Sigmoid colon (tissue), 7 donors: ENCODE measurements around the gene HIF1A. TPM values are rescaled to one million over a fixed set of nuclear protein-coding genes. Genes with fewer than 3 reads are reported as not detected.

ENCODE experiments used
- DNase-seq: peaks from one replicate; pipeline ENCODE4 v3.0.0-alpha.2; 2019
- H3K27ac ChIP-seq, 4 donors: fragments of 200-600 bp; sonication (generic); one replicate each; pipeline ENCODE4 v1.5.1; 2016 to 2019; ENCODE audit warnings: mild to moderate bottlenecking in 1 of 4
- H3K27me3 ChIP-seq, 3 donors: fragments of 200-600 bp; sonication (generic); one replicate each; pipeline ENCODE4 v1.5.1; 2019; ENCODE audit warnings: mild to moderate bottlenecking in 1 of 3
- H3K36me3 ChIP-seq, 4 donors: fragments of 200-600 bp; sonication (generic); one replicate each; pipeline ENCODE4 v1.5.1; 2016 to 2019
- H3K4me1 ChIP-seq, 4 donors: fragments of 200-600 bp; sonication (generic); one replicate each; pipeline ENCODE4 v1.5.1; 2017 to 2019
- H3K4me3 ChIP-seq, 4 donors: fragments of 200-600 bp; sonication (generic); one replicate each; pipeline ENCODE4 v1.5.1; 2017 to 2019; ENCODE audit warnings: mild to moderate bottlenecking in 2 of 4, moderate library complexity in 1 of 4
- H3K9me3 ChIP-seq, 4 donors: fragments of 200-600 bp in 3 of 4; sonication (generic) in 3 of 4; one replicate each; pipeline versions ENCODE4 v1.5.1 to v1.6.1; 2013 to 2019
- CTCF ChIP-seq, 4 experiments: fragments of 450-650 bp in 3 of 4; fragments of 200-600 bp in 1 of 4; IDR thresholded peaks; one replicate each; pipeline ENCODE4 v1.5.1; 2016 to 2019; ENCODE audit warnings: antibody characterized with exemption in 4 of 4, mild to moderate bottlenecking in 3 of 4, moderate library complexity in 2 of 4
- EP300 ChIP-seq, 4 donors: sonication (generic); formaldehyde crosslinking; IDR thresholded peaks; one replicate each; pipeline ENCODE4 v1.6.1; 2017; ENCODE audit warnings: antibody characterized with exemption in 4 of 4
- POLR2A ChIP-seq, 2 donors: fragments of 450-650 bp; IDR thresholded peaks; one replicate each; pipeline ENCODE4 v1.6.1; 2016; ENCODE audit warnings: antibody characterized with exemption in 2 of 2, mild to moderate bottlenecking in 2 of 2, moderate library complexity in 2 of 2
- POLR2AphosphoS5 ChIP-seq, 4 donors: sonication (generic); formaldehyde crosslinking; IDR thresholded peaks; one replicate each; pipeline ENCODE4 v1.6.1; 2017; ENCODE audit warnings: antibody characterized with exemption in 4 of 4
- WGBS, 2 donors: extraction: QIAGEN DNeasy Blood & Tissue Kit; methylation state at CpG; one replicate each; pipeline ENCODE4 v1.1.7; 2013; 5-methylcytosine and 5-hydroxymethylcytosine counted together
- intact Hi-C: fragments of 100-400 bp; cut with DNase I; formaldehyde crosslinking; loops from one replicate; pipeline ENCODE4 v1.15.1; 2023
- polyA plus RNA-seq, 3 donors: library from polyadenylated mRNA; stranded (reverse); fragments of 200-250 nt; gene quantifications; one replicate each; pipeline ENCODE4 v1.2.3, GENCODE V29; 2013
- total RNA-seq, 4 donors: library from RNA; depleted of rRNA; stranded (reverse); fragments of >200 nt; gene quantifications; one replicate each; pipeline ENCODE4 v1.1.0, GENCODE V29; 2016
- donor health status: healthy with polysubstance abuse.
- donor health status: Bipolar disorder and iron deficiency.
- donor health status: healthy.

Gene HIF1A
- total and polyA plus RNA-seq, 7 donors, result 31.8 to 84.0 (median 61.7) TPM

DNA sequence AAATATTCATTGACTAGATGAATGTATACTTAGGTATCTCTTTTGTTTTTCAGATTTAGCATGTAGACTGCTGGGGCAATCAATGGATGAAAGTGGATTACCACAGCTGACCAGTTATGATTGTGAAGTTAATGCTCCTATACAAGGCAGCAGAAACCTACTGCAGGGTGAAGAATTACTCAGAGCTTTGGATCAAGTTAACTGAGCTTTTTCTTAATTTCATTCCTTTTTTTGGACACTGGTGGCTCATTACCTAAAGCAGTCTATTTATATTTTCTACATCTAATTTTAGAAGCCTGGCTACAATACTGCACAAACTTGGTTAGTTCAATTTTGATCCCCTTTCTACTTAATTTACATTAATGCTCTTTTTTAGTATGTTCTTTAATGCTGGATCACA is 51.6 kb downstream of the HIF1A start:
- TF ChIP-seq CTCF (IDR thresholded peaks at IDR 0.05), result no peak
- no peak for TF ChIP-seq POLR2AphosphoS5 (IDR thresholded peaks at IDR 0.05)
- no peak for TF ChIP-seq EP300 (IDR thresholded peaks at IDR 0.05)
- TF ChIP-seq POLR2A (IDR thresholded peaks at IDR 0.05), result no peak
- Histone ChIP-seq H3K4me3 (no peak overlapping the region), H3K9me3 (no peaks in the 10 kb centered on the region), H3K36me3 (peaks cover 4 to 56% (median 5%) of the 10 kb centered on the region in 4 donors), H3K4me1 (peaks cover 0 to 22% (median 8%) of the 10 kb centered on the region in 4 donors), H3K27me3 (no peaks in the 10 kb centered on the region), H3K27ac (peak overlapping the region in 2 of 4 donors; percentile 4 to 16)
- intact Hi-C loops, result no loop called here
- no peak for DNase-seq

GRCh38 chr14:61747342-61747741 is 52.0 kb downstream of the HIF1A start:
- WGBS, 2 donors, result 93 to 94% methylated on average over 3 of the region's 3 CpGs
- Histone ChIP-seq H3K27me3 (no peaks in the 10 kb centered on the region), H3K36me3 (peaks cover 0 to 51% (median 3%) of the 10 kb centered on the region in 4 donors), H3K9me3 (no peaks in the 10 kb centered on the region), H3K27ac (peak overlapping the region in 1 of 4 donors; percentile 4), H3K4me1 (peaks cover 0 to 22% (median 8%) of the 10 kb centered on the region in 4 donors), H3K4me3 (no peak overlapping the region)
- TF ChIP-seq POLR2AphosphoS5 (IDR thresholded peaks at IDR 0.05), result no peak
- TF ChIP-seq EP300 (IDR thresholded peaks at IDR 0.05), result no peak
- TF ChIP-seq POLR2A (IDR thresholded peaks at IDR 0.05), result no peak
- no peak for TF ChIP-seq CTCF (IDR thresholded peaks at IDR 0.05)
- no peak for DNase-seq
- intact Hi-C loops, result no loop called here

GRCh38 chr14:61749264-61749663 is 54.0 kb downstream of the HIF1A start:
- Histone ChIP-seq H3K27ac (peak overlapping the region in 1 of 4 donors; percentile 7), H3K27me3 (no peaks in the 10 kb centered on the region), H3K4me3 (no peak overlapping the region), H3K9me3 (no peaks in the 10 kb centered on the region), H3K36me3 (peaks cover 0 to 39% (median 3%) of the 10 kb centered on the region in 4 donors), H3K4me1 (peaks cover 0 to 22% (median 8%) of the 10 kb centered on the region in 4 donors)
- no peak for DNase-seq
- peak in 1 of 4 donors; percentile 6 for TF ChIP-seq POLR2AphosphoS5 (IDR thresholded peaks at IDR 0.05)
- no peak for TF ChIP-seq CTCF (IDR thresholded peaks at IDR 0.05)
- WGBS, 2 donors, result 45 to 55% methylated on average over 3 of the region's 3 CpGs
- intact Hi-C loops, result no loop called here

- peaks cover 0 to 22% (median 8%) of the 10 kb centered on the region in 4 donors for H3K4me1 ChIP-seq
- peak overlapping the region in 1 of 4 donors; percentile 7 for H3K27ac ChIP-seq
- intact Hi-C loops, result loop anchor here (2.0 to 5.0 kb wide), 2 partner anchors 55 to 278 kb away; partner anchors contain the start of gene HIF1A
- H3K27me3 ChIP-seq, result no peaks in the 10 kb centered on the region
- TF ChIP-seq POLR2AphosphoS5 (IDR thresholded peaks at IDR 0.05), result no peak
- TF ChIP-seq CTCF (IDR thresholded peaks at IDR 0.05), result no peak
- no peak for TF ChIP-seq EP300 (IDR thresholded peaks at IDR 0.05)
- TF ChIP-seq POLR2A (IDR thresholded peaks at IDR 0.05), result no peak
- H3K36me3 ChIP-seq, result peaks cover 0 to 34% (median 3%) of the 10 kb centered on the region in 4 donors
- WGBS, 2 donors, result 21 to 67% methylated on average over 3 of the region's 3 CpGs
- H3K4me3 ChIP-seq, result no peak overlapping the region
- DNase-seq, result no peak
- no peaks in the 10 kb centered on the region for H3K9me3 ChIP-seq
These were observed 54.6 kb downstream of the HIF1A start for GRCh38 chr14:61749867-61750266.
